Brain microvascular endothelial cell (primary cell): Measurements from ENCODE around the gene DAP.
"Not testable (repeated sequence)": the region's sequence is repeated elsewhere in the genome, so short reads cannot be mapped to it uniquely, and the experiment has no call there.

Experiments
- DNase-seq: peaks from one replicate; pipeline ENCODE4 v3.0.0-alpha.2; 2020
- H3K27ac ChIP-seq: fragments of 250-450 bp; sonication (Bioruptor Pico); 2 replicates; pipeline ENCODE4 v1.5.1; 2020; ENCODE audit warnings: mild to moderate bottlenecking, moderate library complexity
- H3K27me3 ChIP-seq: fragments of 250-450 bp; sonication (Bioruptor Pico); replicated peaks from 2 replicates; pipeline ENCODE4 v1.5.1; 2020; ENCODE audit warnings: mild to moderate bottlenecking
- H3K36me3 ChIP-seq: fragments of 250-450 bp; sonication (Bioruptor Pico); replicated peaks from 2 replicates; pipeline ENCODE4 v1.5.1; 2020; ENCODE audit warnings: mild to moderate bottlenecking
- H3K4me3 ChIP-seq: 2 replicates; pipeline ENCODE4 v1.5.1; 2011; ENCODE audit warnings: low read depth, mild to moderate bottlenecking, control low read depth, low read length, moderate library complexity
- in situ Hi-C: cut with HindIII; loops from 2 replicates; pipeline ENCODE4 v1.10.0; 2017; ENCODE audit warnings: low sequenced_read_pairs, low pct_ligation_motif_present
- TF ChIP-seq, protein P1 (sequence below): IDR thresholded peaks from 2 replicates; pipeline ENCODE4 v1.5.1; 2011; ENCODE audit warnings: low read depth, mild to moderate bottlenecking, moderate library complexity, low read length, control low read depth, inconsistent platforms; ENCODE audit errors: missing control alignments

DAP gene

DNA sequence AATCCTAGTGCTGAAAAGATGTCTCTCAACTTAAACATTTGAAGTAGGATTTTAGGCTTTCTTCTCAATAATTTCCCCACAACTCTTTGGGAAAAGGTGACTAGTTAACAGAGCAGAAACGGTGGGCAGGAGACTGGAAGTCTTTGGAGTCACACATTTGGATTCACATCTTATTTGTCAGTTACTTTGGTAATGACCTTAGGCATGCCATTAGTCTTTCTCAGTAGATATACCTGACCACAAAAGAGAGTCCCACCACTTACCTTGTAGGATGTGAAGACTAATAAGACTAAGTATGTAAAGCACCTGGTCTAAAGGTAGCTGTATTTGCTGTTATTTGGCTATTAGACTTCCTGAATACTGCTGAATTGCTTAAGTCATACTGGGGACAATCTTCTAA, 35.4 kb downstream of the DAP start:
- in situ Hi-C loops = no loop called here
- Histone ChIP-seq H3K27ac (peak overlapping the region; percentile 72), H3K27me3 (no peaks in the 10 kb centered on the region), H3K36me3 (peaks cover 5% of the 10 kb centered on the region), H3K4me3 (no peak overlapping the region)
- TF ChIP-seq, protein P1, sequence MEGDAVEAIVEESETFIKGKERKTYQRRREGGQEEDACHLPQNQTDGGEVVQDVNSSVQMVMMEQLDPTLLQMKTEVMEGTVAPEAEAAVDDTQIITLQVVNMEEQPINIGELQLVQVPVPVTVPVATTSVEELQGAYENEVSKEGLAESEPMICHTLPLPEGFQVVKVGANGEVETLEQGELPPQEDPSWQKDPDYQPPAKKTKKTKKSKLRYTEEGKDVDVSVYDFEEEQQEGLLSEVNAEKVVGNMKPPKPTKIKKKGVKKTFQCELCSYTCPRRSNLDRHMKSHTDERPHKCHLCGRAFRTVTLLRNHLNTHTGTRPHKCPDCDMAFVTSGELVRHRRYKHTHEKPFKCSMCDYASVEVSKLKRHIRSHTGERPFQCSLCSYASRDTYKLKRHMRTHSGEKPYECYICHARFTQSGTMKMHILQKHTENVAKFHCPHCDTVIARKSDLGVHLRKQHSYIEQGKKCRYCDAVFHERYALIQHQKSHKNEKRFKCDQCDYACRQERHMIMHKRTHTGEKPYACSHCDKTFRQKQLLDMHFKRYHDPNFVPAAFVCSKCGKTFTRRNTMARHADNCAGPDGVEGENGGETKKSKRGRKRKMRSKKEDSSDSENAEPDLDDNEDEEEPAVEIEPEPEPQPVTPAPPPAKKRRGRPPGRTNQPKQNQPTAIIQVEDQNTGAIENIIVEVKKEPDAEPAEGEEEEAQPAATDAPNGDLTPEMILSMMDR = no peak
- no peak for DNase-seq

DNA sequence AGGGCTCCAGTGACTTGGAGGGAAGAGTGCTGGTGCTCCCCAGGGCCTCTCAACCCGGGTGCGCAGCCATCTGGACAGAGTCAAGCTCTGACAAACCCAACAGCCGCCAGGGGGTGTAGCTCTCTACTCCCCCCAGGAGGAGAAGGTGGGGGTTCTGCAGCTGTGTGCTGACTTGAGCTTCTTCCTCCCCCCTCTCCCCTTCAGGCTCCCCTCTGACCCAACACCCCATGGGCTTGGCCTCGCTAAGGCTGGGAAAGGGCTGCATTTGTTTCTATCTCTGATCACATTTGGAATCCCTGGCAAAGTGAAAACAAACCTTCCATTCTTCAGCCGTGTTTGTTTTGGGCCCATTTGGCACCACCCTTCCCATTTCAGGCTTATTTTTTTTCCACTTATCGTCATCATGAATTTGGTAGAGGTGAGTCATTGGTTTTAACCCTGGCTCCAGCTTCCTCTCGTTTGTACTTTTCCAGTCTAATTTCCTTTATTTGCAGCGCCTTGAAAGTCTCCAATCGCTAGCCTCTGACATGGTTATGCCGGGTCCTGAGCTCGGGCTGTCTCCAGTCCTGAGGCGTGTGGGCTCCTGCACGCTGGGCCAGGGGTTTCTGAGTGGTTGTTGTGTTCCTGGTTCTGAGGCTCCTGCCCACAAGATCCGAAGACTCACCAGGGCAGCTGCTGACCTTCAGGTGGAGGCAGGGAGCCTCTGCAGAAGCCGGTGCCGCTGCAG, 36.1 kb downstream of the DAP start:
- H3K27ac ChIP-seq = peak overlapping the region; percentile 72
- no peaks in the 10 kb centered on the region for H3K27me3 ChIP-seq
- H3K4me3 ChIP-seq = peak overlapping the region; percentile 29
- peaks cover 5% of the 10 kb centered on the region for H3K36me3 ChIP-seq
- peak; percentile 77 for DNase-seq
- TF ChIP-seq, protein P1 = peak; percentile 80
- in situ Hi-C loops = no loop called here

DNA sequence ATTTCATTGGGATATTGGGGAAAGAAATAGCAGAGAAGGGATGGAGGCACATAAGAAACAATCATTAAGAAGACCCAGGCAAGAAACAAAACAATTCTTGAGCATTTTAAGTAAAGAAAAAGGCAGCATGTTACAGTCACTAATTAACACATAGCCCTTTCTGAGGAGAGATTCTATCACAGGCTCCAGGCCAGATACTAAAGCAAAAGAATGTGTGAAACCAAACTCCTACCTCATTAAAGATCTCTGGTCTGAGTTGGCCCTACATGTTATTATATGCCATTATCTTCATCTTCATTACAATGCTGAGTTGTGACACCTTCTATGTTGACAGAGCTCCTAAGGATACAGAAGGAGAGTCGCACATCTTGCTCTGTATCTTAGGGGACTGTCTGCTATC, 37.5 kb downstream of the DAP start:
- Histone ChIP-seq H3K36me3 (peaks cover 5% of the 10 kb centered on the region), H3K27ac (no peak overlapping the region), H3K27me3 (no peaks in the 10 kb centered on the region), H3K4me3 (no peak overlapping the region)
- in situ Hi-C loops = no loop called here
- no peak for DNase-seq
- TF ChIP-seq, protein P1 = no peak

DNA sequence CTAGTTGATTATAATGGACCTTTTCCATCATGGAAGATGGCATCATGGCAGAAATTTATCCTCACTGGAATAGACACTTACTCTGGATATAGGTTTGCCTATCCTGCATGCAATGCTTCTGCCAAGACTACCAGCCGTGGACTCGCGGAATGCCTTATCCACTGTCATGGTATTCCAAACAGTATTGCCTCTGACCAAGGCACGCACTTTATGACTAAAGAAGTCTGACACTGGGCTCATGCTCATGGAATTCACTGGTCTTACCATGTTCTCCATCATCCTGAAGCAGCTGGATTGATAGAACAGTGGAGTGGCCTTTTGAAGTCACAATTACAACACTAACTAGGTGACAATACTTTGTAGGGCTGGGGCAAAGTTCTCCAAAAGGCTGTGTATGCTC, 40.3 kb downstream of the DAP start:
- DNase-seq, H3K4me3 ChIP-seq, in situ Hi-C loops, H3K27me3 ChIP-seq, H3K27ac ChIP-seq, H3K36me3 ChIP-seq: not testable (repeated sequence)

DNA sequence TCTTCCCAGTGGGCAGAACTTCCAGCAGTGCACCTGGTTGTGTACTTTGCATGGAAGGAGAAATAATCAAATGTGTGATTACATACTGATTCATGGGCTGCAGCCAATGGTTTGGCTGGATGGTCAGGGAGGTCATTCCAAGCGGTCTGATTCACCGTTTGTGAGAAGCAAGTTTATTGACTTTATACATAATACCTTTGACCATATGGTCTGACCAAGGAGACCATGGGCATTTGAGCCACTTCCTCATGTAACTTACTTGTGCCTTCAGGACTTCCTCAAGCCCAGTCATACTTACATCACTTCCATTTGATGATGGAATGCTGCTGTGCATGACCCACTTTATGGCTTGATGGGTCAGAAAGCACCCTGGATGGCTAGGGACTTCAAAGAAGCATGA, 41.1 kb downstream of the DAP start:
- peak; percentile 76 for DNase-seq
- TF ChIP-seq, protein P1 = no peak
- Histone ChIP-seq H3K27ac (no peak overlapping the region), H3K4me3 (no peak overlapping the region), H3K27me3 (no peaks in the 10 kb centered on the region), H3K36me3 (no peaks in the 10 kb centered on the region)
- in situ Hi-C loops = no loop called here

DNA sequence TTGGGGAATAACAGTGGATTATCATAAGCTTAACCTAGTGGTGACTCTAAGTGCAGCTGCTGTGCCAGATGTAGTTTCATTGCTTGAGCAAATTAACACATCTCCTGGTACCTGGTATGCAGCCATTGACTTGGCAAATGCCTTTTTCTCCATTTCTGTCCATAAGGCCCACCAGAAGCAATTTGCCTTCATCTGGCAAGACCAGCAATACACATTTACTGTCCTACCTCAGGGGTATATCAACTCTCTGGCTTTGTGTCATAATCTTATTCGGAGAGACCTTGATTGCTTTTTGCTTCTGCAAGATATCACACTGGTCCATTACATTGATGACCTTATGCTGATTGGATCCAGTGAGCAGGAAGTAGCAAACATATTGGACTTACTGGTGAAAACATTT, 42.4 kb downstream of the DAP start:
- in situ Hi-C loops, H3K4me3 ChIP-seq, H3K36me3 ChIP-seq, H3K27me3 ChIP-seq, DNase-seq, H3K27ac ChIP-seq: not testable (repeated sequence)

DNA sequence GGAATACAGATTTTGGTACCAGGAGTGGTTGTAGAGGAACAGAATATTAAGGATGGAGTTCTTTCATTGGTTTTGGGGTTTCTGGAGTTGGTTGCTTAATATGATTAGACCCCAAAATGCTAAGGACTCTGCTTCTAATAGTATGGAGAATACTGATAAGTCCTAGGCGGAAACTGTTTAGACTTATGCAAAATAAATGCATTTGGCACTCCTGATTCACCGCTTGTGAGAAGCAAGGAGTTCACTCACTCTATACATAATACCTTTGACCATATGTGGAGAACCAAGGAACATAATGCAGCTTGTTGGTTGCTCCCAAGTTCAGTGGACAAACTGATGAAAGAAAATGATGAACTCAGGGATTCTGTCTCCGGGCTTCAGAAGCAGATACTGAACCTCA, 44.2 kb downstream of the DAP start:
- DNase-seq, H3K27ac ChIP-seq, H3K27me3 ChIP-seq, H3K36me3 ChIP-seq, in situ Hi-C loops, H3K4me3 ChIP-seq: not testable (repeated sequence)
